Fibroblast of skin of left biceps (primary cell): ENCODE results near the gene KRTAP1-3.
"Not testable (repeated sequence)": the region's sequence is repeated elsewhere in the genome, so short reads cannot be mapped to it uniquely, and the experiment has no call there.

ENCODE experiments used
- DNase-seq, 2 experiments: peaks; one replicate each; pipeline ENCODE4 v3.0.0-alpha.2; 2013; ENCODE audit warnings: low read depth in 2 of 2

Gene KRTAP1-3

DNA sequence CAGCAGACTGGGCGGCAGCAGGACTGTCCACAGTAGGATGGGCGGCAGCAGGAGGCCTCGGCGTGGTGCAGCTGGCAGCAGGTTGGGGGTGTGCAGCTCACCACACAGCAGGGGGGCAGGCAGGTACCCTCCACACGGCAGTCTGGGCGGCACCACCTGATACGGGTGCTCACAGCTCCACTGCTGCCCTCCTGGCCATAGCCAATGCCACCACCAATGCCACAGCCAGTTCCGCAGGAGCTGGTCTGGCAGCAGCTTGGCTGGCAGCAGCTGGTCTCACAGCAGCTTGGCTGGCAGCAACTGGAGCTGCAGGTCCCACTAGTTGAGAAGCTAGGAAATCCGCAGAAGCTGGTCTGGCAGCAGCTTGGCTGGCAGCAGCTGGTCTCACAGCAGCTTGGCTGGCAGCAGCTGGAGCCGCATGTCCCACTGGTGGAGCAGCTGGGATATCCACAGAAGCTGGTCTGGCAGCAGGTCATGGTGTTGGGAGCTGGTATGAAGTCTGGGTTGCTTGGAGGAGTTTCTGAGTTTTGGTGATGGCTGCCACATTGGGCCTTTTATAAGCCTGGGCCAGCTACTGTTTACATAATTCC, at the start of gene KRTAP1-3:
Gene KRTAP1-3 (minus strand): TSS at position 529 of the 590 bp plus-strand sequence. CDS start 53 bp downstream, at position 476.
- DNase-seq = not testable (repeated sequence)

DNA sequence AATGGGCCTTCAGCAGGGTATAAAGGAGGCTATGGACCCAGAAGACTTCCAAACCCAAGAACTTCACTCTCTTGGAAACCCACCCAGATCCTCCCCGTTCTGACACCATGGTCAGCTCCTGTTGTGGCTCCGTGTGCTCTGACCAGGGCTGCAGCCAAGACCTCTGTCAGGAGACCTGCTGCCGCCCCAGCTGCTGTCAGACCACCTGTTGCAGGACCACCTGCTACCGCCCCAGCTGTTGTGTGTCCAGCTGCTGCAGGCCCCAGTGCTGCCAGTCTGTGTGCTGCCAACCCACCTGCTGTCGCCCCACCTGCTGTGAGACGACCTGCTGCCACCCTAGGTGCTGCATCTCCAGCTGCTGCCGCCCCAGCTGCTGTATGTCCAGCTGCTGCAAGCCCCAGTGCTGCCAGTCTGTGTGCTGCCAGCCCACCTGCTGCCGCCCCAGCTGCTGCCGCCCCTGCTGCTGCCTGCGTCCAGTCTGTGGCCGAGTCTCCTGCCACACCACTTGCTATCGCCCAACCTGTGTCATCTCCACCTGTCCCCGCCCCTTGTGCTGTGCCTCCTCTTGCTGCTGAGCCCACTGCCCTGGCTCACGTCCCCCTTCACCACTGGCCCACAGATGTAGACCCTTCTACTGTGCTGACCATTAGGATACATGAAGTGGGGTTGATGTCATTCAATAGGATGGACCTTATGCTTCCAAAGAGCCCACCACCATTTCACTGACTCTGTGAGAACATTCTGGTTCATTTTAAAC, 49.6 kb upstream of the KRTAP1-3 start, which contains the start of gene KRTAP4-7:
Gene KRTAP4-7 (plus strand): TSS at position 51 of the 757 bp plus-strand sequence. CDS start 57 bp downstream, at position 108.
- DNase-seq = not testable (repeated sequence)

- not testable (repeated sequence) for DNase-seq
Observed at GRCh38 chr17:41083427-41083826, 48.8 kb upstream of the KRTAP1-3 start.

GRCh38 chr17:41082626-41083025, 48.0 kb upstream of the KRTAP1-3 start:
- no peak for DNase-seq

DNA sequence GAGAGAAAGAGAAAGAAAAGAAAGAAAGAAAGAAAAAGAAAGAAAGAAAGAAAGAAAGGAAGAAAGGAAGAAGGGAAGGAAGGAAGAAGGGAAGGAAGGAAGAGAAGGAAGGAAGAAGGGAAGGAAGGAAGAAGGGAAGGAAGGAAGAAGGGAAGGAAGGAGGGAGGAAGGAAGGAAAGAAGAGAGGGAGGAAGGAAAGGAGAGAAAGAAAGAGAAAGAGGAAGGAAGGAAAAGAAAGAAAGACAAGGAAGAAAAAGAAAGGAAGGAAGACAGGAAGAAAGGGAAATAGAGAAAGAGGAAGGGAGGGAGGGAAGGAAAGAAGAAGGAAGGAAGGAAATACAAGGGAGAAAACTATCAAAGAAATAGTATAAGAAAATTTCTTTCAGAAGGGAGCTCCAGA, 42.1 kb upstream of the KRTAP1-3 start:
- no peak for DNase-seq

DNA sequence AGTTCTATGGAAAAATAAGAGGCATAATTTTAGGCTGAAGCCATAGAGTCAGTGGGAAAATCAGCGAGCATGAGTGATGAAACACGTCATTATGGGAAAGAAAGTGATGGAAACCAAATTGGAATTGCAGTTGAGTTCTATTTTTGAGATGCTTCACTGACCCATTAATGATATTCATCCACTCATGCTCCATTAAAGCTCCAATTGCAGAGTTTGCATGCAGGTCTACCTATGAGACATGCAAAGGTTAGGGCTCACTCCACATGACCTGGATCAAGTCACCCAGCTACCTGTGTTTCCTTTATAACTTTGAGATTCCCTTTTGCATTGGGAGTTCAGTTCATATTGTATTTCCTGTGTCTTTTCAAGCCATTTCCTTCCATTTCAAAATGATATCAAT, 39.0 kb upstream of the KRTAP1-3 start:
- DNase-seq = no peak

DNA sequence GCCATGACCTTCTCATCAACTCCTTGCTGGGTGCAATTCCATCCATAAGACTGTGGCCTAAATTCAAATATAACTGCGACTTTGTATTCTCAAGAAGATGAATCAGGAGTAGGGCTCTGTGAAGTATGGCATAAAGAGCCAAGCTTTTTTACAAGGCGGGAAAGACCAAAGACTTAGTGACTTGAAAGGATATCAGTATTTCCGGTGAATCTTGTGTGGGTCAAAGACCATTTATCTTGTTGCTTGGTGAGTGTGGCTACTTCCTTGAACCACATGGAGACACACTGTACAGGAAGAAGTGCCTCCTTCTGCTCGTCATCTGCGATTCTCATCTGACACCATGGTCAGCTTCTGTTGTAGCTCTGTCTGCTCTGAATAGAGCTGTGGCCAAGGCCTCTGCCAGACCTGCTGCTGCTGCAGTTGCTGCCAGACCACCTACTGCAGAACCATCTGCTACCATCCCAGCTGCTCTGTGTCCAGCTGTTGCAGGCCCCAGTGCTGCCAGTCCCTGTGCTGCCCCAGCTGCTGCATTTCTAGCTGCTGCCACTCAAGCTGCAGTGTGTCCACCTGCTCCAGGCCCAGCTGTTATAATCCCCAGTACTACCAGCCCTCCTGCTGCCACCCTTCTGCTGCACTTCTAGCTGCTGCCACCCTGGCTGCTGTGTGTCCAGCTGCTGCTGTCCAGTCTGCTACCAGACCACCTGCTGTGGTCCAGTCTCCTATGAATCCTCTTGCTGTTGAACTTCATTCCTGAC, 37.1 kb upstream of the KRTAP1-3 start:
- no peak for DNase-seq

DNA sequence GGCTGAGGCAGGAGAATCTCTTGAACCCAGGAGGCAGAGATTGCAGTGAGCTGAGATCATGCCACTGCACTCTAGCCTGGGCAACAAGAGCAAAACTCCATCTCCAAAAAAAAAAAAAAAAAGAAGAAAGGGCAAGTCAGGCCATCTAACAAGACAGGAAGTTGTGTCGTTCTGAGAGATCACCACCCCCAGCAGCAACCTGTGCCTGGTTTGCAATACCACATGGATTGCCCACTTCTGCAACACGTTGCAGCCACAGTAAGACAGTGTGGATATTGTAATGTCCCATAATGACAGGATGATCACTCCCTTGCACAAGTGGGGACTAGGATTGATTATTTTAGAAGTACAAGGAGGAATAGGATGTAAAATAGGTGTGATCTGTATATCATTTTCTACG, 34.4 kb upstream of the KRTAP1-3 start:
- no peak for DNase-seq

DNA sequence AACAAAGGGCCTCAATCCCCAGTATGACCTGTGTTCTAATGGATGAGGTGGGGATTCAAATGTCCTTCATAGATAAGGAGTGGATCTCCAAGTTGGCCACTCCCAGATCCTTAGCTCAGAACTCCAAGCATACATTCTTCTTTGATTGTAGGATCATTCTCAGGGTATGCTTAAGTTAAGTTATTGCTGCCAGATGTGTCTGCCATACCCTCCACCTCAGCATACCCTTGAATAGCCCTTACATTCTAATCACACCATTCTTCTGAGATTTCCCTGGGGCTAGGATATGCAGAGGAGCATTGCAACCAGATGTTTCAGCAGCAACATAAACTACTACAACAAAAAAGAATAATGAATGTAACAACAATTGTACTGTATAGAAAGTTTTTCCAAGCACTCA, 32.6 kb upstream of the KRTAP1-3 start:
- peak; percentile 75 to 77 for DNase-seq

- DNase-seq = peak; percentile 59 to 66
Observed at GRCh38 chr17:41065829-41066624, 31.4 kb upstream of the KRTAP1-3 start, which contains the start of gene KRTAP2-4. TSS of gene KRTAP2-4 (minus strand) at chr17:41065879. CDS start at chr17:41065845, 34 bp downstream.

- DNase-seq = not testable (repeated sequence)
Observed at GRCh38 chr17:41065016-41065689, 30.5 kb upstream of the KRTAP1-3 start.

GRCh38 chr17:41064301-41064700, 29.6 kb upstream of the KRTAP1-3 start:
- no peak for DNase-seq

- DNase-seq = no peak
Observed at GRCh38 chr17:41063449-41063848, 28.8 kb upstream of the KRTAP1-3 start.

- DNase-seq = peak; percentile 95 to 96
Observed at GRCh38 chr17:41061964-41062363, 27.3 kb upstream of the KRTAP1-3 start.

DNA sequence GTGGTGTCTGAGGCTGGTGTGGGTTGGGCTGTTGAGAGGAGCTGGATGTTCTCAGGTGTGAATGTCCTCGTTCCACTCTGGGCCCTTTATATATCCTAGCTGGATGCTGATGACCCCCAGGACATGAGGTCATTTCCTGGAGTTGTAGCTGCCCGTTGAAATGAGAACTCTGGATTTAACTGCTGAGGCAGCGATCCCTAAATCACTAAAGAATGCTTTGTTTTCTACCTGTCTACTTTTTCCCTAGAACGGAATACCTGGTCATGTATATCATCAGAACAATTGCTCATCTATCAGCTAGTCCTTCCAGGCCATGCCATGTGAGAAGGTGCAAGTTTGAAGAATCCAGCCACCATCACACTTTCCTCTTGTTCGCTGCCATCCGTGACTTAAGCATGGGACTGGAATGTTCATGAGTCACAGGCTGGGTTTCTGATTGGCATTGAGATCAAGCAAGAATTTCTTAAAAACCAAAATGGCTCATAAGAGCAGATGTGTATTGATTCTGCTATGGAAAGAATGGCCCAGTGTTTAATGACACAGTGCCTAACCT, 25.5 kb upstream of the KRTAP1-3 start, which contains the start of gene KRTAP2-3:
Gene KRTAP2-3 (minus strand): TSS at position 63 of the 553 bp plus-strand sequence. CDS start 64 bp downstream, outside the sequence.
- peak; percentile 86 for DNase-seq

DNA sequence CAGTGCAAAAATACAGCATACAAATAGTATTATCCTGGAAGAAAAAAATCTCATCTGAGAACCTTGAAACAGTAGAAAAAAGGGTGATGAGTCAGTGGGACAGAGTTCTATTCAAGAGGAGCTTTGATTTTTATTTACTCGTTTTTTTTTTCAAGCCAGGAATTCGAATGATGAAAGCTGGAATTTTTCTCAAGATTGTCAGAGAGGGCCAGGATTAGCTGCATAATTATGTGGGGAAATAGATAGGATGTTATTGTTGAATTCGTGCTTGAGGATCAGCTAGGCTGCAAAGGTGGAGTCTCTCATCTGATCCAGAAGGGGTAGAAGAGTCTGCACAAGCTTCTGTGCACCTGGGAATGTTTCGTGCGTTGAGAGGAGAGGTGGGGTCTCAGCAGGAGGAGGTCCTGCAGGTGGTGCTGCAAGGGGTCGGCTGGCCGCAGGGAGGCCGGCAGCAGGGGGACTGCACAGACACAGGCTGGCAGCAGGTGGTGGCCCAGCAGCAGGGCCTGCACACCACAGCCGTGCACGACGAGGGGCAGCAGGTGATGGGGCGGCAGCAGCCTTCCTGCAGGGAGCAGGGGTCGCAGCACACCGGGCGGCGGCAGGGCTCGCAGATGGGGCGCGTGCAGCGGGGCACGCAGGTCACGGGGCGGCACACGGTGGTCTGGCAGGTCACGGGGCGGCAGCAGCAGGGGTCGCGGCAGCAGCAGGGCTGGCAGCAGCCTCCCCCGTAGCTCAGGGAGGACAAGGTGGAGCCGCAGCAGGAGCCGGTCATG, 24.8 kb upstream of the KRTAP1-3 start:
- DNase-seq = peak; percentile 82 to 84

DNA sequence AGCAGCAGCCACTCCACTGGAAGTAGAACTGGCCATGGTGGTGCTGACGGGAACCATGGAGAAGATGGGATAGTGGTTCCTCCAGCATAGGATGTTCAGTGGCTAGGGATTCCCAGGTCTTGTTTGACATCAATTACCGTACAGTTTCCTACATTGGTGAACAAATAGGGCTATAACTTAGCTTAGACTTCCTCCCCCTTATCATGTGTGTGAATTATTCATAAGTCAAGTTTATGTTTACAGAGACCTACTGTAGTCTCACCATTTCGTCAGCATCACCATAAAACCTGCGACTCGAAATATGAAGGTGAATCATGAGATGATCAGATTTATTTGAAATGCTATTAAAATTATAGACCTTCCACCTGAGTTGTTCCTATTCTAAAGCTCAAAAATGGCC, 24.1 kb upstream of the KRTAP1-3 start:
- no peak for DNase-seq

DNA sequence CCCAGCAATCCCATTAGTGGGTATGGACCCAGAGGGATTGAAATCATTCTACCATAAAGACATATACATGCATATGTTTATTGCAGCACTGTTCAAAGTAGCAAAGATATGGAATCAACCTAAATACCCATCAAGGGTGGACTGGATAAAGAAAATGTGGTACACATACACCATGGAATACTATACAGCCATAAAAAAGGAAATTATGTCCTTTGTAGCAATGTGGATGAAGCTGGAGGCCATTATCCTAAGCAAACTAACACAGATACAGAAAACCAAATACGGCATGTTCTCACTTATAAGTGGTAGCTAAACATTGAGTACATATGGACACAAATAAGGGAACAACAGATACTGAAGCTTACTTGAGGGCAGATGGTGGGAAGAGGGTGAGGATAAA, 22.9 kb upstream of the KRTAP1-3 start:
- DNase-seq = no peak

DNA sequence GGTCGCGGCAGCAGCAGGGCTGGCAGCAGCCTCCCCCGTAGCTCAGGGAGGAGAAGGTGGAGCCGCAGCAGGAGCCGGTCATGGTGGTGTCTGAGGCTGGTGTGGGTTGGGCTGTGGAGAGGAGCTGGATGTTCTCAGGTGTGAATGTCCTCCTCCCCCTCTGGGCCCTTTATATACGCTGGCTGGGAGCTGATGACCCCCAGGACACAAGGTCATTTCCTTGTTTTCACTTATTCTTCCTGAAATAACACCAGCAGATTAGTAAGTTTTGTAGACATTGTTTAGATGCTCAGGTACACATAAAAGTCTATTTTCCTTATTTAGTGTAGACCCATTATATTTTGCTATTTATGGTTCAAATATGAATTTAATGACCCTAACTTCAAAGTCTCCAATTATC, 20.5 kb upstream of the KRTAP1-3 start, which contains the start of gene KRTAP2-2:
Gene KRTAP2-2 (minus strand): TSS at position 101 of the 400 bp plus-strand sequence. CDS start 19 bp downstream, at position 82.
- not testable (repeated sequence) for DNase-seq
